Skeletal muscle tissue (tissue), 4 donors: Measurements from ENCODE around the gene PAM. TPM values are rescaled to one million over a fixed set of nuclear protein-coding genes. Genes with fewer than 3 reads are reported as not detected.
"Not testable (repeated sequence)": the region's sequence is repeated elsewhere in the genome, so short reads cannot be mapped to it uniquely, and the experiment has no call there.

Experiments
- H3K27ac ChIP-seq: one replicate; pipeline ENCODE4 v1.7.0; 2013; ENCODE audit warnings: mild to moderate bottlenecking, low read depth, low read length, inconsistent platforms
- H3K27me3 ChIP-seq, 3 donors: one replicate each; pipeline ENCODE4 v1.7.0; 2013; ENCODE audit warnings: low read length in 3 of 3; ENCODE audit not compliant: control insufficient read depth in 3 of 3, insufficient read depth in 3 of 3
- H3K36me3 ChIP-seq, 3 donors: one replicate each; pipeline ENCODE4 v1.7.0; 2013; ENCODE audit warnings: low read length in 3 of 3; ENCODE audit not compliant: control insufficient read depth in 3 of 3, insufficient read depth in 3 of 3
- H3K4me1 ChIP-seq, 3 donors: one replicate each; pipeline ENCODE4 v1.7.0; 2013; ENCODE audit warnings: low read length in 3 of 3, mild to moderate bottlenecking in 3 of 3; ENCODE audit not compliant: control insufficient read depth in 3 of 3, insufficient read depth in 3 of 3
- H3K4me3 ChIP-seq, 3 donors: one replicate each; pipeline ENCODE4 v1.7.0; 2013; ENCODE audit warnings: low read length in 3 of 3
- H3K9ac ChIP-seq, 3 donors: one replicate each; pipeline ENCODE4 v1.7.0; 2013; ENCODE audit warnings: low read length in 3 of 3, mild to moderate bottlenecking in 3 of 3, moderate library complexity in 2 of 3, low read depth in 1 of 3
- H3K9me3 ChIP-seq, 3 donors: one replicate each; pipeline ENCODE4 v1.7.0; 2013; ENCODE audit warnings: low read length in 3 of 3; ENCODE audit not compliant: control insufficient read depth in 3 of 3
- total RNA-seq: library from RNA; depleted of rRNA; stranded (reverse); fragments of >200 nt; gene quantifications from one replicate; pipeline ENCODE4 v1.2.3, GENCODE V29; 2014
- donor health status: Osteomylitis.

PAM gene
- total RNA-seq, 1 donor from 2014 or later, result 95.5 TPM

GRCh38 chr5:103060424-103060954, 305.4 kb downstream of the PAM start:
- H3K4me1 ChIP-seq, result no peaks in the 10 kb centered on the region
- no peak overlapping the region for H3K9ac ChIP-seq
- H3K36me3 ChIP-seq, result no peaks in the 10 kb centered on the region
- H3K27ac ChIP-seq, result no peak overlapping the region
- no peaks in the 10 kb centered on the region for H3K9me3 ChIP-seq
- H3K27me3 ChIP-seq, result no peaks in the 10 kb centered on the region
- H3K4me3 ChIP-seq, result no peak overlapping the region

GRCh38 chr5:103066326-103066725, 311.2 kb downstream of the PAM start:
- Histone ChIP-seq H3K4me1 (no peaks in the 10 kb centered on the region), H3K4me3 (no peak overlapping the region), H3K9me3 (no peaks in the 10 kb centered on the region), H3K9ac (no peak overlapping the region), H3K27ac (no peak overlapping the region), H3K36me3 (no peaks in the 10 kb centered on the region), H3K27me3 (no peaks in the 10 kb centered on the region)

- H3K27me3 ChIP-seq, H3K36me3 ChIP-seq, H3K27ac ChIP-seq, H3K9ac ChIP-seq, H3K9me3 ChIP-seq, H3K4me1 ChIP-seq, H3K4me3 ChIP-seq: not testable (repeated sequence)
These were observed 318.4 kb downstream of the PAM start for GRCh38 chr5:103073500-103073899.

- no peaks in the 10 kb centered on the region for H3K4me1 ChIP-seq
- H3K9me3 ChIP-seq, result peaks cover 6 to 10% (median 10%) of the 10 kb centered on the region in 3 donors
- H3K9ac ChIP-seq, result no peak overlapping the region
- no peaks in the 10 kb centered on the region for H3K36me3 ChIP-seq
- H3K4me3 ChIP-seq, result no peak overlapping the region
- H3K27me3 ChIP-seq, result no peaks in the 10 kb centered on the region
- H3K27ac ChIP-seq, result no peak overlapping the region
These were observed 320.3 kb downstream of the PAM start for GRCh38 chr5:103075442-103075841.
